C4-2B (cell line): ENCODE results near the gene NEDD4.

Source experiments
- H3K27ac ChIP-seq: fragments of 450-650 bp; 2 replicates; pipeline ENCODE4 v1.5.1; 2017
- ZFX ChIP-seq: fragments of 450-650 bp; IDR thresholded peaks from 2 replicates; pipeline ENCODE4 v1.6.1; 2017
- TF ChIP-seq, protein P1 (sequence below): fragments of 450-650 bp; conservative IDR thresholded peaks from 2 replicates; pipeline ENCODE4 v1.5.1; 2017; ENCODE audit warnings: mild to moderate bottlenecking

The NEDD4 gene

GRCh38 chr15:55899537-55899936 lies 93.9 kb downstream of the NEDD4 start:
- H3K27ac ChIP-seq: no peak overlapping the region
- no peak for TF ChIP-seq ZFX
- TF ChIP-seq, protein P1, sequence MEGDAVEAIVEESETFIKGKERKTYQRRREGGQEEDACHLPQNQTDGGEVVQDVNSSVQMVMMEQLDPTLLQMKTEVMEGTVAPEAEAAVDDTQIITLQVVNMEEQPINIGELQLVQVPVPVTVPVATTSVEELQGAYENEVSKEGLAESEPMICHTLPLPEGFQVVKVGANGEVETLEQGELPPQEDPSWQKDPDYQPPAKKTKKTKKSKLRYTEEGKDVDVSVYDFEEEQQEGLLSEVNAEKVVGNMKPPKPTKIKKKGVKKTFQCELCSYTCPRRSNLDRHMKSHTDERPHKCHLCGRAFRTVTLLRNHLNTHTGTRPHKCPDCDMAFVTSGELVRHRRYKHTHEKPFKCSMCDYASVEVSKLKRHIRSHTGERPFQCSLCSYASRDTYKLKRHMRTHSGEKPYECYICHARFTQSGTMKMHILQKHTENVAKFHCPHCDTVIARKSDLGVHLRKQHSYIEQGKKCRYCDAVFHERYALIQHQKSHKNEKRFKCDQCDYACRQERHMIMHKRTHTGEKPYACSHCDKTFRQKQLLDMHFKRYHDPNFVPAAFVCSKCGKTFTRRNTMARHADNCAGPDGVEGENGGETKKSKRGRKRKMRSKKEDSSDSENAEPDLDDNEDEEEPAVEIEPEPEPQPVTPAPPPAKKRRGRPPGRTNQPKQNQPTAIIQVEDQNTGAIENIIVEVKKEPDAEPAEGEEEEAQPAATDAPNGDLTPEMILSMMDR: no peak

GRCh38 chr15:55897560-55898336 lies 95.7 kb downstream of the NEDD4 start:
- TF ChIP-seq, protein P1: peak; percentile 97
- TF ChIP-seq ZFX: no peak
- peak overlapping the region; percentile 39; the same call in 1 of the 2 replicates for H3K27ac ChIP-seq

DNA sequence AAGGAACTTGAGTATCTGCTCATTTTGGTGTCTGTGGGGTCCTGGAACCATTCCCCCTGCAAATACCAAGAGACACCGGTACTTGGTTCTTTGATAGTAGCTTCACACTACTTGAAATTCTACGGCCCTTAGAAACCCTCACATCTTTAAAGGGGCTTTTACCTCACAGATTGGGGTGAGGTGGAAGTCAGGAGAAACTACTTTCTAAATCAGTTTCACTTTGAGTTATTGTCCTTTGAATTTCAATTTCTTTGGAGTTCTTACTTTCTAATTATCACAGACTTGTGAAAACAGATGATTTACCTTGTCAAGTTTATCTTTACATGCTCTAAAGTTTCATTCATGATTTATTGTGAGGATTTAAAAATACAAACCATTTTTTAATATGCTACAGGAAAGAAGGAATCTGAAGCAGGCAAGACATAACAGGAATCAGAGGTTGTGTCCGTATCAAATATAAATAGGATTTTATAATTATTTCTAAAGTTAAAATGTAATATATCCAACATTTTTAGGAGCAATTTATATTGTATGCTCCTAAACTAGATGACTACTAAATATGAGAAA lies 98.9 kb downstream of the NEDD4 start:
- no peak for TF ChIP-seq ZFX
- TF ChIP-seq, protein P1: no peak
- H3K27ac ChIP-seq: no peak overlapping the region

DNA sequence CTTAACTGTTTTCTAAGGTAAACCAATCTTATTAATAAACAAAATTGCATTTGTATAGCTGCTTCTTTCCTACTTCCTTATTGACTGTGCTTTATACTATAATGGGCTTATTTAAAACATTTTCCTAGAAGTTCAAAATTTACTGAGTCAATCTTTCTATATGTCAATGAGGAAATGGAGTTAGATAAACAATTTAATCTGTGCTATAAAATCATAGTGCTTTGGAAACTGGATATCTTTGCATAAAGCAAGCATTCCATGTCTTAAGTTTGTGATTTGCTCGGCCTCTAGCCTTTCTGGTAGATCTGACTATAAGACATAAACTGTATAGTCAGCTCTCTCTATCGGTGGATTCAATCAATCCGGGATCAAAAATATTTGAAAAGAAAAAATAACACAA lies 99.6 kb downstream of the NEDD4 start:
- H3K27ac ChIP-seq: no peak overlapping the region
- TF ChIP-seq ZFX: no peak
- TF ChIP-seq, protein P1: no peak

- TF ChIP-seq, protein P1: no peak
- no peak overlapping the region for H3K27ac ChIP-seq
Observed at GRCh38 chr15:55891196-55891595, 102.2 kb downstream of the NEDD4 start.

GRCh38 chr15:55884223-55884622 lies 109.2 kb downstream of the NEDD4 start:
- TF ChIP-seq, protein P1: no peak
- TF ChIP-seq ZFX: no peak
- H3K27ac ChIP-seq: no peak overlapping the region

GRCh38 chr15:55879181-55879580 lies 114.2 kb downstream of the NEDD4 start:
- TF ChIP-seq, protein P1: no peak
- no peak for TF ChIP-seq ZFX

More at GRCh38 chr15:55879181-55879580, 114.2 kb downstream of the NEDD4 start:
- no peak overlapping the region for H3K27ac ChIP-seq
